ENCODE results near the gene ERC1.

The ERC1 gene

GRCh38 chr12:1436981-1437380 is 446.0 kb downstream of the ERC1 start:
- Histone ChIP-seq H3K4me3 (ENCODE audit: low read depth, low read length) (no peak overlapping the region), H3K36me3 (ENCODE audit: control insufficient read depth in 2 of 2, insufficient read depth in 1 of 2, low read length in 2 of 2) (no peaks in the 10 kb centered on the region), H3K27ac (ENCODE audit: extremely low read depth, low read depth, low read length) (no peak overlapping the region), H3K4me1 (ENCODE audit: control insufficient read depth, insufficient read depth, low read length) (no peaks in the 10 kb centered on the region), H3K9me3 (ENCODE audit: control insufficient read depth, insufficient read depth, low read depth, low read length) (no peaks in the 10 kb centered on the region)
- ChIA-PET POLR2A (no interaction called here), CTCF (no interaction called here)
- TF ChIP-seq SCRT1 (tag by site-specific recombination; IDR thresholded peaks at IDR 0.05; ENCODE audit: borderline replicate concordance) (no peak), ZNF677 (tag by site-specific recombination; IDR thresholded peaks at IDR 0.05) (no peak)

- Histone ChIP-seq H3K4me1 (ENCODE audit: control insufficient read depth, insufficient read depth, low read length) (peaks cover 6% of the 10 kb centered on the region; the same call in 1 of the 2 replicates), H3K4me3 (ENCODE audit: low read depth, low read length) (no peak overlapping the region), H3K27ac (ENCODE audit: extremely low read depth, low read depth, low read length) (no peak overlapping the region), H3K36me3 (ENCODE audit: control insufficient read depth in 2 of 2, insufficient read depth in 1 of 2, low read length in 2 of 2) (no peaks in the 10 kb centered on the region), H3K9me3 (ENCODE audit: control insufficient read depth, insufficient read depth, low read depth, low read length) (no peaks in the 10 kb centered on the region)
- TF ChIP-seq ZNF146 (tag by site-specific recombination; IDR thresholded peaks at IDR 0.05) (no peak), PATZ1 (tag by site-specific recombination; IDR thresholded peaks at IDR 0.05) (no peak), GLIS2 (tag by site-specific recombination; IDR thresholded peaks at IDR 0.05) (no peak), KLF8 (tag by site-specific recombination; IDR thresholded peaks at IDR 0.05) (no peak), ZNF670 (tag by site-specific recombination; IDR thresholded peaks at IDR 0.05; ENCODE audit: low read depth) (no peak), ZNF560 (tag by site-specific recombination; IDR thresholded peaks at IDR 0.05; ENCODE audit: borderline replicate concordance) (no peak), ZNF558 (tag by site-specific recombination; IDR thresholded peaks at IDR 0.05) (no peak), ZNF488 (tag by site-specific recombination; IDR thresholded peaks at IDR 0.05) (no peak), ZSCAN4 (tag by site-specific recombination; IDR thresholded peaks at IDR 0.05) (no peak), ZNF837 (tag by site-specific recombination; IDR thresholded peaks at IDR 0.05) (no peak), ZNF433 (tag by site-specific recombination; IDR thresholded peaks at IDR 0.05; ENCODE audit: low read depth) (no peak), ZNF138 (tag by site-specific recombination; IDR thresholded peaks at IDR 0.05; ENCODE audit: borderline replicate concordance) (no peak), OSR2 (tag by site-specific recombination; IDR thresholded peaks at IDR 0.05) (no peak), ZNF121 (tag by site-specific recombination; IDR thresholded peaks at IDR 0.05) (no peak), ZNF302 (tag by site-specific recombination; IDR thresholded peaks at IDR 0.05; ENCODE audit: low read depth) (no peak), ZNF157 (tag by site-specific recombination; IDR thresholded peaks at IDR 0.05) (no peak)
- POLR2A ChIA-PET: no interaction called here
- CTCF ChIA-PET: interaction anchor here (1.3 kb wide), 1 partner anchor 172 kb away, joined by 3 read pairs; no protein-coding TSS in a partner anchor
Measured at GRCh38 chr12:1439201-1439600, 448.2 kb downstream of the ERC1 start.

GRCh38 chr12:1439687-1440086 is 448.7 kb downstream of the ERC1 start:
- TF ChIP-seq ZNF791 (tag by site-specific recombination; IDR thresholded peaks at IDR 0.05) (no peak), PATZ1 (tag by site-specific recombination; IDR thresholded peaks at IDR 0.05) (no peak), GLIS2 (tag by site-specific recombination; IDR thresholded peaks at IDR 0.05) (no peak), ZSCAN30 (tag by site-specific recombination; IDR thresholded peaks at IDR 0.05) (no peak), ZBTB1 (tag by site-specific recombination; IDR thresholded peaks at IDR 0.05) (no peak), KLF1 (tag by site-specific recombination; IDR thresholded peaks at IDR 0.05) (no peak), KLF7 (tag by site-specific recombination; IDR thresholded peaks at IDR 0.05; ENCODE audit: borderline replicate concordance) (no peak)
- H3K36me3 ChIP-seq (ENCODE audit: control insufficient read depth in 2 of 2, insufficient read depth in 1 of 2, low read length in 2 of 2): no peaks in the 10 kb centered on the region; a peak in 1 of 3 replicates
- peaks cover 8% of the 10 kb centered on the region; the same call in 1 of the 2 replicates for H3K4me1 ChIP-seq (ENCODE audit: control insufficient read depth, insufficient read depth, low read length)
- H3K9me3 ChIP-seq (ENCODE audit: control insufficient read depth, insufficient read depth, low read depth, low read length): no peaks in the 10 kb centered on the region
- no peak overlapping the region for H3K4me3 ChIP-seq (ENCODE audit: low read depth, low read length)
- ChIA-PET CTCF (interaction anchor here (1.3 kb wide), 1 partner anchor 173 kb away, joined by 3 read pairs; no protein-coding TSS in a partner anchor), POLR2A (no interaction called here)
- no peak overlapping the region for H3K27ac ChIP-seq (ENCODE audit: extremely low read depth, low read depth, low read length)
